ENCODE results near the gene SSTR5. TPM values are rescaled to one million over a fixed set of nuclear protein-coding genes. Genes with fewer than 3 reads are reported as not detected.

The SSTR5 gene
- total RNA-seq, 1 experiment from 2014 or later = not detected

GRCh38 chr16:1031666-1032065 lies 40.9 kb upstream of the SSTR5 start:
- DNase-seq = no peak
- H3K4me2 ChIP-seq = no peak overlapping the region
- no peaks in the 10 kb centered on the region for H3K4me1 ChIP-seq (replicated peaks; ENCODE audit: insufficient read depth)
- H3K9me3 ChIP-seq (ENCODE audit: insufficient read depth, low read depth) = no peaks in the 10 kb centered on the region
- no peak overlapping the region for H3K4me3 ChIP-seq
- BruUV-seq (replicated peaks) = no TSS peak
- no peaks in the 10 kb centered on the region for H3K36me3 ChIP-seq (ENCODE audit: low read depth)
- no peaks in the 10 kb centered on the region for H3K9me2 ChIP-seq (ENCODE audit: insufficient read depth)
- peaks cover 69% of the 10 kb centered on the region for H3K27me3 ChIP-seq (ENCODE audit: insufficient read depth, low read depth)
- H3F3A ChIP-seq (ENCODE audit: insufficient read depth, low read depth) = no peaks in the 10 kb centered on the region
- no peaks in the 10 kb centered on the region for H4K20me1 ChIP-seq (ENCODE audit: insufficient read depth)
- no peaks in the 10 kb centered on the region for H3K79me2 ChIP-seq (ENCODE audit: low read depth)
- ChIA-PET CTCF (no interaction called here), POLR2A (ENCODE audit: unreplicated experiment) (no interaction called here)
- no peak overlapping the region for H2AFZ ChIP-seq
- intact Hi-C loops (cut with micrococcal nuclease; ENCODE audit: unreplicated experiment) = no loop called here
- TF ChIP-seq EZH2 (IDR thresholded peaks at IDR 0.05; ENCODE audit: low read depth) (no peak), CTCF (conservative IDR thresholded peaks at IDR 0.05) (no peak)
- H3K27ac ChIP-seq = no peak overlapping the region

GRCh38 chr16:1032607-1033006 lies 39.9 kb upstream of the SSTR5 start:
- Histone ChIP-seq H3K79me2 (ENCODE audit: low read depth) (no peaks in the 10 kb centered on the region), H3K4me3 (no peak overlapping the region), H3K27me3 (ENCODE audit: insufficient read depth, low read depth) (peaks cover 68% of the 10 kb centered on the region), H3K4me2 (no peak overlapping the region), H3K9me3 (ENCODE audit: insufficient read depth, low read depth) (no peaks in the 10 kb centered on the region), H3K36me3 (ENCODE audit: low read depth) (no peaks in the 10 kb centered on the region), H3K4me1 (replicated peaks; ENCODE audit: insufficient read depth) (no peaks in the 10 kb centered on the region), H3K27ac (no peak overlapping the region), H2AFZ (no peak overlapping the region), H3F3A (ENCODE audit: insufficient read depth, low read depth) (no peaks in the 10 kb centered on the region), H3K9me2 (ENCODE audit: insufficient read depth) (no peaks in the 10 kb centered on the region), H4K20me1 (ENCODE audit: insufficient read depth) (no peaks in the 10 kb centered on the region)
- ChIA-PET CTCF (no interaction called here), POLR2A (ENCODE audit: unreplicated experiment) (no interaction called here)
- TF ChIP-seq EZH2 (IDR thresholded peaks at IDR 0.05; ENCODE audit: low read depth) = no peak
- no peak for TF ChIP-seq CTCF (conservative IDR thresholded peaks at IDR 0.05)
- intact Hi-C loops (cut with micrococcal nuclease; ENCODE audit: unreplicated experiment) = no loop called here
- BruUV-seq (replicated peaks) = no TSS peak
- DNase-seq = no peak

GRCh38 chr16:1033128-1033679 lies 39.3 kb upstream of the SSTR5 start:
- Histone ChIP-seq H3K4me1 (replicated peaks; ENCODE audit: insufficient read depth) (no peaks in the 10 kb centered on the region), H3K9me3 (ENCODE audit: insufficient read depth, low read depth) (no peaks in the 10 kb centered on the region), H3K27me3 (ENCODE audit: insufficient read depth, low read depth) (peaks cover 69% of the 10 kb centered on the region), H3K27ac (no peak overlapping the region), H4K20me1 (ENCODE audit: insufficient read depth) (no peaks in the 10 kb centered on the region), H3K9me2 (ENCODE audit: insufficient read depth) (no peaks in the 10 kb centered on the region), H2AFZ (no peak overlapping the region), H3K4me2 (no peak overlapping the region), H3K79me2 (ENCODE audit: low read depth) (no peaks in the 10 kb centered on the region), H3K4me3 (no peak overlapping the region), H3K36me3 (ENCODE audit: low read depth) (no peaks in the 10 kb centered on the region), H3F3A (ENCODE audit: insufficient read depth, low read depth) (no peaks in the 10 kb centered on the region)
- DNase-seq = no peak
- POLR2A ChIA-PET (ENCODE audit: unreplicated experiment) = no interaction called here
- no TSS peak for BruUV-seq (replicated peaks)
- TF ChIP-seq CTCF (conservative IDR thresholded peaks at IDR 0.05) (no peak), EZH2 (IDR thresholded peaks at IDR 0.05; ENCODE audit: low read depth) (no peak)
- CTCF ChIA-PET = no interaction called here
- intact Hi-C loops (cut with micrococcal nuclease; ENCODE audit: unreplicated experiment) = no loop called here
